Colonic mucosa (tissue), 4 donors: ENCODE results near the gene CERK. TPM values are rescaled to one million over a fixed set of nuclear protein-coding genes. Genes with fewer than 3 reads are reported as not detected.
A peak's percentile ranks its signal among the peaks of the same experiment; 100 is the strongest.
"Not testable (repeated sequence)": the region's sequence is repeated elsewhere in the genome, so short reads cannot be mapped to it uniquely, and the experiment has no call there.

Source experiments
- DNase-seq: peaks from one replicate; pipeline ENCODE4 v3.0.0-alpha.2; 2020
- H3K27ac ChIP-seq: fragments of 200-600 bp; one replicate; pipeline ENCODE4 v1.8.0; 2021
- H3K27me3 ChIP-seq: fragments of 200-600 bp; one replicate; pipeline ENCODE4 v1.8.0; 2021
- H3K36me3 ChIP-seq: fragments of 200-600 bp; one replicate; pipeline ENCODE4 v1.8.0; 2021
- H3K4me1 ChIP-seq: fragments of 200-600 bp; one replicate; pipeline ENCODE4 v1.8.0; 2021; ENCODE audit warnings: mild to moderate bottlenecking
- H3K4me3 ChIP-seq: fragments of 200-600 bp; one replicate; pipeline ENCODE4 v1.8.0; 2021
- H3K9ac ChIP-seq, 2 donors: one replicate each; pipeline ENCODE4 v1.7.0; 2013; ENCODE audit warnings: control low read depth in 2 of 2, low read depth in 2 of 2, low read length in 2 of 2
- H3K9me3 ChIP-seq: fragments of 200-600 bp; one replicate; pipeline ENCODE4 v1.8.0; 2021
- CTCF ChIP-seq: fragments of 200-600 bp; IDR thresholded peaks from one replicate; pipeline ENCODE4 v1.8.0; 2022; ENCODE audit warnings: antibody characterized with exemption, mild to moderate bottlenecking
- intact Hi-C: fragments of 100-400 bp; cut with DNase I; formaldehyde crosslinking; loops from one replicate; pipeline ENCODE4 v1.14.1; 2022
- total RNA-seq, 2 donors: library from RNA; stranded (reverse); fragmentation: NEBNext Ultra II Directional in 1 of 2; extraction: Animal tissue kit (Norgen Biotek cat#: 25700) in 1 of 2; gene quantifications; one replicate each; pipeline ENCODE4 v1.2.1, GENCODE V29; 2021
- donor health status: healthy.
- donor health status: DM: no; HTN: no; CAD: no.
- donor health status: DM: no; HTN: no; CAD: no.

Gene CERK
- total RNA-seq, 2 donors from 2014 or later = 24.7 to 46.6 TPM

GRCh38 chr22:46636221-46637002 lies 101.6 kb downstream of the CERK start:
- Histone ChIP-seq H3K9me3 (no peaks in the 10 kb centered on the region), H3K4me3 (no peak overlapping the region), H3K36me3 (peaks cover 5% of the 10 kb centered on the region), H3K9ac (peak overlapping the region in 1 of 2 donors; percentile 24), H3K27me3 (no peaks in the 10 kb centered on the region), H3K27ac (no peak overlapping the region), H3K4me1 (no peaks in the 10 kb centered on the region)
- no peak for DNase-seq
- no peak for TF ChIP-seq CTCF
- intact Hi-C loops = no loop called here

- TF ChIP-seq CTCF = no peak
These were observed 102.3 kb downstream of the CERK start for GRCh38 chr22:46635756-46636155.

GRCh38 chr22:46634973-46635685 lies 102.9 kb downstream of the CERK start:
- H3K4me3 ChIP-seq, H3K9me3 ChIP-seq, H3K36me3 ChIP-seq, intact Hi-C loops, H3K9ac ChIP-seq, H3K27me3 ChIP-seq, DNase-seq, H3K4me1 ChIP-seq: not testable (repeated sequence)
- H3K27ac ChIP-seq = peak overlapping the region; percentile 42

More at GRCh38 chr22:46635756-46636155, 102.3 kb downstream of the CERK start:
- Histone ChIP-seq H3K27me3 (no peaks in the 10 kb centered on the region), H3K36me3 (peaks cover 5% of the 10 kb centered on the region), H3K4me1 (no peaks in the 10 kb centered on the region), H3K9ac (no peak overlapping the region), H3K27ac (no peak overlapping the region), H3K4me3 (no peak overlapping the region), H3K9me3 (no peaks in the 10 kb centered on the region)
- DNase-seq = no peak
- intact Hi-C loops = no loop called here

Other genes starting within 250 kb of the CERK start
- gene CELSR1, start 200.6 kb downstream of the CERK start, total RNA-seq = 1 to 10 TPM; 2.7 to 7.8 TPM
- gene GRAMD4, start 117.9 kb downstream of the CERK start, total RNA-seq = 100 to 1,000 TPM; 118 to 141 TPM
- gene TBC1D22A, start 24.4 kb upstream of the CERK start, total RNA-seq = 10 to 100 TPM; 34.2 to 36.4 TPM